ENCODE data around the gene PDLIM4. TPM values are rescaled to one million over a fixed set of nuclear protein-coding genes. Genes with fewer than 3 reads are reported as not detected.

Gene PDLIM4
- polyA plus RNA-seq, 3 donors = 15.5 to 20.5 (median 16.3) TPM

DNA sequence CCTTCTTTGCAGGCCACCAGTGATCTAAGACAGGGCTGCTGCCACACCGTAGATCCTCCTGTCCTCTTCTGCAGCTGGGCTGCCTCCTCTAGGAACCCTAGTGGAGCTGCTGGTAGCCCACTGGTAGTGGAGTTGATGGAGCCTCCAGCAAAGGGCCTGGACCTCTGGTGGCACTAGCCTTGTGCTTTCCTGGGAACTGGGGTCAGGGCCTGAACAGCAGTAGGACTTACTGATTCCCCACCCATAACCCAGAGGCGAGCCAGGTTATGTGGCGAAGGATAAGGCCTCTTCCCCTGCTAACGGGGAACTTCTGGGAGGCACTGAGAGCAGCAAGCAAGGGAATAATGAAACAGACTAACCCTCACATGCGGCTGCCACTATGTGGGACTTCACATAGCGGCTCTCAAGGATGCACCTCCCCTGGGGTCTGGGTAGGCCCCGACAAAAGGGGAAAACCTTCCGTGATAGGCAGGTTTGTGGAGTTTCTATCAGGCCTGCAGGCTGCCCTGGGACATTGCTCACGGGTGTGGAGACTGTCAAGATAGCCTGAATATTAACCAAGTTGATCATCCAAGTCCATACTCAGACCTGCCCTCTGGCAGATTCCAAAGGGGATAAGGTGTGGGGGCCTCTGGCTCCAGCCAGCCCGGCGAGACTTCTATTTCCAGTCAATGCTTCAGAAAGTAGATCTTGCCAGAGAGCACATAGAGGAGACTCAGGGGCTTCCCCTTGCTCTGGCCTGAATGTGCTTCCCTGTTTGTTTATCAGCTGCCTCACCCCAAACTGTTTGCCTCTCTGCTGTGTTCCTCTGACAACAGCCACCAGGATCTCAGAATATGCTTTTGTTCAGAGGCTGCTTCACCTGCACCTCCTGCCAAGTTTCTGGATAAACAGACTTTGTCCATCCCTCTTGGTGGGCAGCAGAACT is 44.1 kb downstream of the PDLIM4 start:
- no peak for DNase-seq

DNA sequence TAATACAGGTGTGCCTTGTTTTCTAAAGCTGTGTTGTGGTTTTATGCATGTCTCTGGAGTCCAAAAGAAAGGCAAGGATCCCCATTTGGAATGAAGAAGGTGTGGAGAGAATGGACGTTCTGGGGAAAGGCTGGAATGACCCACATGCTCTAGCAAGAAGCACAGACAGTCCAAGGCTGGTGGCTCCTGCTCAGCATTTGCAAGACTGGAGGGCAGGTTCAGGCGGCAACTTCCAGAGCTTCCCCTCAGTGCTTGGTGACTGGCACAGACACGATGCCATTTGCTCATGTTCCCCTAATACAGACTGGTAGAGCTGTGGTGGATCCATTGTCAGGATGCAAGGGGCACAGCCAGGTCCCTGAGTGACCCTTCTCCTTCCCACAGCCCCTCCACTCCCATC is 44.9 kb downstream of the PDLIM4 start:
- DNase-seq = no peak

DNA sequence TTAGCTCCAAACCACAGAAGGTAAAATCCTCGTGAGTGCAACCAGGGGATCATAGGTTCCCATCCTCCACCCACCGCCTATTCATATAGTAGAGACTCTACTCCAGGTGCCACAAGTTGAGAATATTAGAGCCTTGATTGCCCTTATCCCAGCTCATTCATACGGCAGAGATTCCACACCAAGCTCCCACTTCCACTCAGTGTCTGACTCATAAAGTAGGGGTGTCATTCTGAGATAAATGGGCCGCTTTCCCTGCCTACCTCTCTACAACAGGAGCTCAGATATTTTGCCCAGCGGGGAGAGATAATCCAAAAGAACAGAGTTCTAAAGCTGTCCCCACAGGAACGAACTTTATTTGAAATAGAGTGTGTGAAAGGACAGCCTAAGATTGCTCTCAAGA is 46.1 kb downstream of the PDLIM4 start:
- DNase-seq = no peak

DNA sequence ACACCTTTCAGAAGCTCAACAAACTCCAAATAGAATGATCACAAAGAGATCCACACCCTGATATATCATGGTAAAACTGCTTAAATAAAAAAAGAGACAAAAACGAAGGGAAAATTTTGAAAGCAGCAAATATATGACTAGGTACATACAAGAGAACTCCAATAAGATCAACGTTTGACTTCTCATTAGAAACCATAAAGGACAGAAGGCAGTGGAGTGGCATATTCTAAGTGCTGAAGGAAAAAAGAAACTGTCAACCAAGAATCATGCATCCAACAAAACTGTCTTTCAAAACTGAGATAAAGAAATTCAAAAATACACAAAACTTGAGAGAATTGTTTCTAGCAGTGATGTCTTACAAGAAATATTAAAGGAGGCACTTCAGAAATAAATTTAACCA is 47.9 kb downstream of the PDLIM4 start:
- DNase-seq = no peak

DNA sequence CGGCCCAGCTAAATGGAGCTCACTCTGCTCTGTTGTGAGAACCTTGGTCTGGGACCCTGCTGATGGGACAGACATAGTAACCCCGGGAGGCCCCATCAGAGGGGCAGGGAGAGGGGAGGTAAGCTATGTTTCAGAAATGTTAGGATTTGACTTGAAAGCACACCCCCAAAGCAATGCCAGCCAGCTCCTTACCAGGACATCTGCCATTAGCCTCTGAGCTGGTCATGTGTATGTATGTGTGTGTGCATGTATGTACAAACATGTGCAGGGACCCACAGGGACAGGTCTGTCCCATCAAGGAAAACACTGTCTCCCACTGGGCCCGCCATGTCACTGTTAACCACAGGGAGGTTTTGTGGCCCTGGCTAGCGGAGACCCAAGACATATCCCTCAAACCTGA is 51.2 kb downstream of the PDLIM4 start:
- no peak for DNase-seq

DNA sequence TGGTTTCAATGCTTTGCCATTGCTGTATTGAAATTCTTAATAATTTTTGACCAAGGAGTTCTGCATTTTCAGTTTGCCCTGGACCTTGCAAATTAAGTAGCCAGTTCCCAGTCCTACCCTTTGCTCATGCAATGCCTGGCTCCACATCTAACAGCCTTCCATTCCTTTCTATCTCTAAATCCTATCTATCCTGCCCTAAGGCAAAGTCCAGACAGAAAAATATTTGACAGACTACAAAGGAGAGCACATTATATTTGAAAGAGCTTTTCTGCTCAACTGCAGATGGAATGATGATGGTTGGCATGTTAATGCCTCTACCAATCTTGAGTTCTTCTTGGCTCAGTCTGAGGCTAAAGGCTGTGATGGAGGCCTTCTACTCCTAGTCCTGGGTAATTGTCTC is 52.2 kb downstream of the PDLIM4 start:
- no peak for DNase-seq

DNA sequence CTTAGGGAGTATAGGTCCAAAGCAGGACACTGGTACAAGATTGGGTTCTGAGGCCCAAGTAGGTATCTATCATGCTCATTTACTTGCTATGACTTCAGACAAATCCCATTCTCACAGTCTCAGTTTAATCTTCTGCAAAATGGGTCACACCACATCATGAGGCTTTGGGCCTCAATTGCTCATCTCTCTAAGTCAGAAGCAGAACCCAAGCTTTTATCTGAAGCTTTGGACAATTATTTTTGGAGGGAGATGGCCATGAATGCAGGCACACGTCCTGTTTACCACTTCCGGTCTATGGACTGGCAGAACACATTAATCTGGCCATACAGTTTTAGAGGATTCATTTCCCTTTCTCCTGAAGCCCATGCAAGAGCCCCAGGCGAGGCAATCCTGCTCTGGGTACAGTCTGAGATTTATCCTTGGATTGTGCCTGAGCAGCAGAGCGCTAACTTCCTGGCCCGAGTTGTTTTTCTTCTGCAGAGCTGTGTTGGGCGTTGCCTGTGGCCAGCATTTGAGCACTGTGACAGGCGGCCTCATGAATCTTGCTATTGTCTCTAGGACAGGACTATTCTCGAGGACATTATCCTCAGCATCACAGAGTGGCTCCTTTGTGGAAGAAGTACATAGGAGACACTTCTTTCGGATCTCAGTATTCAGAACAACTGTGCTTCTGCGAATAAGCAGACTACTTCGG is 52.8 kb downstream of the PDLIM4 start:
- DNase-seq = no peak

DNA sequence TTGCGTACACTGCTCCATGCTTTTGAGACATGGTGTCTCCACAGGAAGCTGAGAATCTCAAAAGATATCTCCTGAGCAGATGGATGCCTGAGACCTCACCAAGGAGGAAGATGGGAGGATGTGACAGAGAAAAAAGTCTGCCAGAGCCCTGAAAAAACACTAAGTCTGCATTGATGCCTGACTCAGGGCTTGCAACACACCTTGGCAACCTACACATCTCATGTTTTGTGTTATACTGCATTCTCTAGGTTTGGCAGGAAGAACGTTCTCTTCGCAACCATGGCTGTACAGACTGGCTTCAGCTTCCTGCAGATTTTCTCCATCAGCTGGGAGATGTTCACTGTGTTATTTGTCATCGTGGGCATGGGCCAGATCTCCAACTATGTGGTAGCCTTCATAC is 55.9 kb downstream of the PDLIM4 start:
- DNase-seq = no peak

DNA sequence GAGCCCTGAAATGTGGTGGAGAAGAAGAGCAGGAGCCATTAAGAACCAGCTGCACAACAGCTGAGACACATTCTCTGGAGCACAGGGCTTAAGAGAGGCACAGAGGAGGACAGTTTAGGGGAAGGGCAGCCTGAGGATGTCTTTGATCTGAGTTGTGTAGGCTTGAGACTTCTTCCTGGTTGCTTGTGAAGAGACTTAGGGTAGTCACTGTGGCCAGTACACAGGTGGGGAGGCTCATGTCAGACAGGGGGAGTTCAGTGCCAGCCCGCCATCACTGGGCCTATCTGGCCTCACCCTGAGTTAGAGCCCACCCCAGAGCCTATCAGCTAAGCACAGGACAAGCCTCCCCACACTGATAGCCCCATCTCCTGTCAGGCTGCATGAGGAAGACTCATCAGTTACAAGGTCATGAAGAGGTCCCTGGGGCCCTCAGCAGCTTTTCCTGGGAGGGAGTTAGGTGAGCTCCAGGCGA is 56.5 kb downstream of the PDLIM4 start:
- no peak for DNase-seq

DNA sequence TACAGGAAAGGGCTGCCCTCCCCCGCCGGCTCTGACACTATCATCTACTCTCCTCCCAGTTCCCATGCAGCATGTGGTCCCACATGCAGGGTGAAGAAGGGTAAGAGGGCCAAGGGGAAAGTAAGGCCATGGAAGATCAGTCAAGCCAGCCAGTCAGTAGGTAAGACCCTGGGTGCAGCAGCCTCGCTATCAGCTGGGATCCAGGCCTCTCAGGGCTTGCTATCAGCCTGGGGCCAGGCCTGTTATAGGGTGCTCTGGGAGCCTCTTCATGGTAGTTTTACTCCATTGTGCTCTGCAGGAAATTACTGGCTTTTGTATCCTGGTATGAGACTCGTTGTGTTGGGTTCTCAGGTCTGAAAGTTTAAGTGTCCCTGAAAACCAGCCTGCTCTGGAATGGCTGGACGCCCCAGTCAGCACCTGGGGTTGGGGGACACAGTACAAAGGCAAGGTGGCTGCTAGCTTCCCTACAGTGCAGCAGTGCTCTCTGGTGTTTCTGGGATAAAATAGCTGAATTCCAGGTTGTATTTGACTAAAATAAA is 58.1 kb downstream of the PDLIM4 start:
- no peak for DNase-seq

DNA sequence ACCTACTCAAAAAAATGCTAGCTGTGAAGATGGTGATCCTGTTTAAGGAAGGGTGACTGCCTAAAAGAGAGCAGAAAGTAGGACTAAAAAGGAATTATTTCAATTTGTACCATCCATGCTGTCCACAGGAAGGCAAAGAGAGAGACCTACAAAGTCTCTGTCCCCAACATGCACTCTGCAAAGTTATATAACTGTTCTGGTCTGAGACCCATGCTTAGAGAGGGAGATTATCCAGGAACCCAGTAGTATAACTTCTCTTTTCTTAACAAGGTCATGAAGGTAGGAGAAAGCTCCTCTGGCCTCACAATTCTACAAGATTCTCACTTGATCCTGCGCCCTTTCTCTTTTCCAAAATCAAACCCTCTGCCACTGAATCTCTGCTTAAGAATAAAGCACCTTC is 62.5 kb downstream of the PDLIM4 start:
- no peak for DNase-seq

DNA sequence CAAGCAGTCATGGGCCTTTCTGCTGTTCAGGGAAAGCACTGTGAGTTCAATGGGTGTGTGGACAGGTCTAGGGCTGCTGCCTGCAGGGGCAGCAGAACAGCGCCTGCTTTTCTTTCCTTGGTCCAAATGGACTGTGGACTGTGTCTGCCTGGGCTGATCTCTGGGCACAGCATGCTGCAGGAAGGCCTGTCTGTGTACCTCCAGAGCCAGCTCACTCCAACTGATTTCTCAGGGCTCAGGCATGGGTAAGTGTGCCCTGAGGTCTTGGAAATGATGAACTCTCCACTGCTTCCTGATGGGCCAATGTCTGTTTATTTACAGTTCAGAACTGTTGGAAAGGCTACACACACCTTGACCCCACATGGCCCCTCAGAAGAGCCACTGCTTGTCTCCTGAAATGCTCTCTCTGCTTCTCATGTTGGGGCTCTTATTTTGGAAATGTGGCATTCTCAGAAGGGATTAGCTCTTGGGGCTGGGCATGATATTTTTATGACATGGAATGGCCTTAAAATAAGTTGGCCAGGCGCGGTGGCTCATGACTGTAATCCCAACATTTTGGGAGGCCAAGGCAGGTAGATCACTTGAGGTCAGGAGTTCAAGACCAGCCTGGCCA is 63.7 kb downstream of the PDLIM4 start:
- DNase-seq = no peak

DNA sequence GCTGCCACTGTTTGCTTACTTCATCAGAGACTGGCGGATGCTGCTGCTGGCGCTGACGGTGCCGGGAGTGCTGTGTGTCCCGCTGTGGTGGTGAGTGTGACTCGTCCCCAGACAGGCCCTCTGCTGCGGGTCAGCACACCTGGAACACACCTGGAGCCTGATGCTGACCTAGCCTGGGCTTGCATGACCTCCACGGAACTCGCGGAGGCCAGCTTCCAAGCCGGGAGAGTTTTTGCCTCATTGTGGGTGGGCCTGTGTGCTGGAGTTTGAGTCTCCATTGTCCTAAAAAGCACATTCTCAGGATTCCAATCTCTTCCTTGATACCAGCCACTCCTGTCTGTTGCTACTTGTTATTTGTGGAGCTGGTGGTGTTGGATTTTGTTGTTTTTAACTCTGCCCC is 64.8 kb downstream of the PDLIM4 start:
- no peak for DNase-seq

Other genes with a start within 250 kb of the PDLIM4 start
- gene ACSL6, start 246.0 kb upstream of the PDLIM4 start, polyA plus RNA-seq (ENCODE audit: insufficient read length in 3 of 3) = 1 to 10 TPM; 1.4 to 2.4 (median 1.8) TPM
- gene IL3, start 197.0 kb upstream of the PDLIM4 start, polyA plus RNA-seq (ENCODE audit: insufficient read length in 3 of 3) = not detected
- not detected for gene CSF2, start 183.9 kb upstream of the PDLIM4 start, polyA plus RNA-seq (ENCODE audit: insufficient read length in 3 of 3)
- gene P4HA2, start 29.8 kb upstream of the PDLIM4 start, polyA plus RNA-seq (ENCODE audit: insufficient read length in 3 of 3) = 10 to 100 TPM; 32.5 to 47.3 (median 33.4) TPM
- 1 to 10 TPM; 5.0 to 9.1 (median 7.2) TPM for gene SLC22A4, start 36.7 kb downstream of the PDLIM4 start, polyA plus RNA-seq (ENCODE audit: insufficient read length in 3 of 3)
- 10 to 100 TPM; 50.9 to 66.9 (median 53.4) TPM for gene SLC22A5, start 112.0 kb downstream of the PDLIM4 start, polyA plus RNA-seq (ENCODE audit: insufficient read length in 3 of 3)
- gene IRF1, start 233.1 kb downstream of the PDLIM4 start, polyA plus RNA-seq (ENCODE audit: insufficient read length in 3 of 3) = 10 to 100 TPM; 13.8 to 17.1 (median 15.8) TPM

All from renal pelvis (tissue), 4 donors.